PC-9 (cell line): Measurements from ENCODE around the gene ADAMTS12. TPM values are rescaled to one million over a fixed set of nuclear protein-coding genes. Genes with fewer than 3 reads are reported as not detected.

ENCODE experiments used
- BruUV-seq: library from RNA; stranded (reverse); fragments of 400-500 nt; replicated peaks from 2 replicates; lab custom pipeline; 2021; lab: Mats Ljungman, UMichigan
- CTCF ChIA-PET: fragments of 300-600 bp; sonication (Branson Sonifier 250); formaldehyde crosslinking; loops from one replicate; lab custom pipeline; 2022; ENCODE audit warnings: antibody characterized with exemption; lab: Charles Lee
- POLR2A ChIA-PET: fragments of 300-600 bp; sonication (Branson Sonifier 250); formaldehyde crosslinking; loops from one replicate; lab custom pipeline; 2022; ENCODE audit warnings: antibody characterized with exemption; ENCODE audit not compliant: unreplicated experiment; lab: Charles Lee
- DNase-seq, 2 experiments: peaks; one replicate each; pipeline versions ENCODE4 v3.0.0 to v3.0.0-alpha.2; 2015 to 2022; ENCODE audit warnings: mixed read lengths in 1 of 2
- H2AFZ ChIP-seq: fragments of 200-600 bp; sonication (generic); 2 replicates; pipeline ENCODE4 v1.8.1; 2017; ENCODE audit warnings: antibody characterized with exemption
- H3F3A ChIP-seq: fragments of 200-600 bp; sonication (generic); 2 replicates; pipeline ENCODE4 v1.8.1; 2017; ENCODE audit warnings: antibody characterized with exemption, mild to moderate bottlenecking, low read depth; ENCODE audit not compliant: insufficient read depth
- H3K27ac ChIP-seq: fragments of 200-600 bp; sonication (generic); 2 replicates; pipeline ENCODE4 v1.6.1; 2016; ENCODE audit warnings: mixed run types
- H3K27me3 ChIP-seq: fragments of 200-600 bp; sonication (generic); 2 replicates; pipeline ENCODE4 v1.6.1; 2016; ENCODE audit warnings: low read depth, mixed run types; ENCODE audit not compliant: insufficient read depth
- H3K36me3 ChIP-seq: fragments of 200-600 bp; sonication (generic); 2 replicates; pipeline ENCODE4 v1.6.1; 2016; ENCODE audit warnings: low read depth, mixed run types
- H3K4me1 ChIP-seq: fragments of 200-600 bp; sonication (generic); replicated peaks from 2 replicates; pipeline ENCODE4 v1.6.1; 2016; ENCODE audit warnings: mixed run types; ENCODE audit not compliant: insufficient read depth
- H3K4me2 ChIP-seq: fragments of 200-600 bp; sonication (generic); 2 replicates; pipeline ENCODE4 v1.6.1; 2017; ENCODE audit warnings: mixed run types
- H3K4me3 ChIP-seq: fragments of 200-600 bp; sonication (generic); 2 replicates; pipeline ENCODE4 v1.6.1; 2016; ENCODE audit warnings: mixed run types
- H3K79me2 ChIP-seq: fragments of 200-600 bp; sonication (generic); 2 replicates; pipeline ENCODE4 v1.6.1; 2017; ENCODE audit warnings: low read depth, mixed run types
- H3K9me2 ChIP-seq: fragments of 200-600 bp; sonication (generic); 2 replicates; pipeline ENCODE4 v1.8.1; 2017; ENCODE audit warnings: mild to moderate bottlenecking; ENCODE audit not compliant: insufficient read depth
- H3K9me3 ChIP-seq: fragments of 200-600 bp; sonication (generic); 2 replicates; pipeline ENCODE4 v1.8.1; 2016; ENCODE audit warnings: low read depth; ENCODE audit not compliant: insufficient read depth
- H4K20me1 ChIP-seq: fragments of 200-600 bp; sonication (generic); 2 replicates; pipeline ENCODE4 v1.8.1; 2017; ENCODE audit not compliant: insufficient read depth
- CTCF ChIP-seq: fragments of 200-600 bp; sonication (generic); conservative IDR thresholded peaks from 2 replicates; pipeline ENCODE4 v1.6.1; 2017; ENCODE audit warnings: mixed run types, antibody characterized with exemption, mild to moderate bottlenecking, moderate library complexity
- EZH2 ChIP-seq: fragments of 200-600 bp; sonication (generic); IDR thresholded peaks from 2 replicates; pipeline ENCODE4 v1.8.0; 2017; ENCODE audit warnings: antibody characterized with exemption, low read depth
- intact Hi-C: fragments of 100-400 bp; cut with micrococcal nuclease; formaldehyde crosslinking; loops from one replicate; pipeline ENCODE4 v1.10.0; 2022; ENCODE audit not compliant: unreplicated experiment
- total RNA-seq: library from RNA; stranded (reverse); gene quantifications from 2 replicates; pipeline ENCODE4 v1.2.3, GENCODE V29; 2021

Gene ADAMTS12
- total RNA-seq, 1 experiment from 2014 or later, result 103 TPM

- ChIA-PET POLR2A (no interaction called here), CTCF (no interaction called here)
- H3K36me3 ChIP-seq, result 0 out of 2 replicates have a peak, but pooled peaks cover 8% of the 10 kb centered on the region
- peaks cover 32% of the 10 kb centered on the region for H3K79me2 ChIP-seq
- no peak overlapping the region for H3K4me2 ChIP-seq
- H3K4me3 ChIP-seq, result no peak overlapping the region
- 0 out of 2 replicates have a peak, but pooled peaks cover 13% of the 10 kb centered on the region for H3F3A ChIP-seq
- BruUV-seq, result no TSS peak
- no peaks in the 10 kb centered on the region for H3K9me2 ChIP-seq
- H3K27ac ChIP-seq, result no peak overlapping the region
- no peaks in the 10 kb centered on the region for H4K20me1 ChIP-seq
- intact Hi-C loops, result no loop called here
- peaks cover 13% of the 10 kb centered on the region; the same call in 1 of the 2 replicates for H3K9me3 ChIP-seq
- H3K27me3 ChIP-seq, result no peaks in the 10 kb centered on the region
- DNase-seq, result no peak
- peaks cover 9% of the 10 kb centered on the region for H3K4me1 ChIP-seq
- no peak for TF ChIP-seq CTCF
- no peak for TF ChIP-seq EZH2
- no peak overlapping the region for H2AFZ ChIP-seq
Observed at GRCh38 chr5:33691856-33692255, 199.9 kb downstream of the ADAMTS12 start.

GRCh38 chr5:33690374-33691135 is 201.2 kb downstream of the ADAMTS12 start:
- no peak overlapping the region for H2AFZ ChIP-seq
- no peak for DNase-seq
- H3K27ac ChIP-seq, result no peak overlapping the region
- TF ChIP-seq EZH2 (no peak), CTCF (no peak)
- 0 out of 2 replicates have a peak, but pooled peaks cover 13% of the 10 kb centered on the region for H3F3A ChIP-seq
- ChIA-PET CTCF (no interaction called here), POLR2A (interaction anchor here (0.5 to 0.7 kb wide), 2 partner anchors 93 to 184 kb away, joined by 3 to 8 read pairs; no protein-coding TSS in a partner anchor)
- H3K4me1 ChIP-seq, result peaks cover 8% of the 10 kb centered on the region
- no TSS peak for BruUV-seq
- intact Hi-C loops, result no loop called here
- H3K4me2 ChIP-seq, result no peak overlapping the region
- H3K36me3 ChIP-seq, result 0 out of 2 replicates have a peak, but pooled peaks cover 8% of the 10 kb centered on the region
- no peaks in the 10 kb centered on the region for H4K20me1 ChIP-seq
- H3K9me3 ChIP-seq, result peaks cover 13% of the 10 kb centered on the region; the same call in 1 of the 2 replicates
- no peaks in the 10 kb centered on the region for H3K27me3 ChIP-seq
- H3K9me2 ChIP-seq, result no peaks in the 10 kb centered on the region
- H3K79me2 ChIP-seq, result peaks cover 26% of the 10 kb centered on the region
- no peak overlapping the region for H3K4me3 ChIP-seq

- no peaks in the 10 kb centered on the region for H3K4me1 ChIP-seq
- no peak overlapping the region for H3K27ac ChIP-seq
- 0 out of 2 replicates have a peak, but pooled peaks cover 8% of the 10 kb centered on the region for H3K36me3 ChIP-seq
- TF ChIP-seq CTCF (no peak), EZH2 (no peak)
- peaks cover 18% of the 10 kb centered on the region for H3K79me2 ChIP-seq
- H3K27me3 ChIP-seq, result no peaks in the 10 kb centered on the region
- peaks cover 9% of the 10 kb centered on the region; the same call in 1 of the 2 replicates for H3K9me3 ChIP-seq
- H4K20me1 ChIP-seq, result no peaks in the 10 kb centered on the region
- ChIA-PET POLR2A (no interaction called here), CTCF (no interaction called here)
- BruUV-seq, result no TSS peak
- intact Hi-C loops, result no loop called here
- peaks cover 4% of the 10 kb centered on the region; the same call in 1 of the 2 replicates for H3F3A ChIP-seq
- no peak overlapping the region for H2AFZ ChIP-seq
- H3K9me2 ChIP-seq, result no peaks in the 10 kb centered on the region
- H3K4me2 ChIP-seq, result no peak overlapping the region
- H3K4me3 ChIP-seq, result no peak overlapping the region
- DNase-seq, result no peak
Observed at GRCh38 chr5:33688526-33688925, 203.3 kb downstream of the ADAMTS12 start.
